Mesothelial cell of epicardium (in vitro differentiated cells): Measurements from ENCODE around the gene ZNF385A. TPM values are rescaled to one million over a fixed set of nuclear protein-coding genes. Genes with fewer than 3 reads are reported as not detected.

Experiments used
- DNase-seq, 2 experiments: peaks; one replicate each; pipeline ENCODE4 v3.0.0; 2021; ENCODE audit warnings: low spot score in 2 of 2; ENCODE audit not compliant: unreplicated experiment in 2 of 2
- H3K27ac Mint-ChIP-seq: 2 replicates; pipeline ENCODE4 v1.8.0; 2021; ENCODE audit warnings: mixed read lengths
- H3K27me3 Mint-ChIP-seq: 2 replicates; pipeline ENCODE4 v1.8.0; 2021; ENCODE audit warnings: low read depth, mixed read lengths
- H3K36me3 Mint-ChIP-seq: 2 replicates; pipeline ENCODE4 v1.8.0; 2021; ENCODE audit warnings: mixed read lengths
- H3K4me1 Mint-ChIP-seq: 2 replicates; pipeline ENCODE4 v1.8.0; 2021; ENCODE audit warnings: mixed read lengths
- H3K4me3 Mint-ChIP-seq: 2 replicates; pipeline ENCODE4 v1.8.0; 2021; ENCODE audit warnings: mild to moderate bottlenecking, moderate library complexity, mixed read lengths
- H3K9me3 Mint-ChIP-seq: 2 replicates; pipeline ENCODE4 v1.8.0; 2021; ENCODE audit warnings: mixed read lengths
- CTCF ChIP-seq: fragments of 200-600 bp; sonication (generic); IDR thresholded peaks from one replicate; pipeline ENCODE4 v1.5.0; 2021; ENCODE audit warnings: antibody characterized with exemption; ENCODE audit not compliant: unreplicated experiment
- total RNA-seq: library from RNA; stranded (reverse); gene quantifications from 3 replicates; pipeline ENCODE4 v1.2.1, GENCODE V29; 2021

The ZNF385A gene
- total RNA-seq, 1 donor from 2014 or later, result 35.4 TPM

DNA sequence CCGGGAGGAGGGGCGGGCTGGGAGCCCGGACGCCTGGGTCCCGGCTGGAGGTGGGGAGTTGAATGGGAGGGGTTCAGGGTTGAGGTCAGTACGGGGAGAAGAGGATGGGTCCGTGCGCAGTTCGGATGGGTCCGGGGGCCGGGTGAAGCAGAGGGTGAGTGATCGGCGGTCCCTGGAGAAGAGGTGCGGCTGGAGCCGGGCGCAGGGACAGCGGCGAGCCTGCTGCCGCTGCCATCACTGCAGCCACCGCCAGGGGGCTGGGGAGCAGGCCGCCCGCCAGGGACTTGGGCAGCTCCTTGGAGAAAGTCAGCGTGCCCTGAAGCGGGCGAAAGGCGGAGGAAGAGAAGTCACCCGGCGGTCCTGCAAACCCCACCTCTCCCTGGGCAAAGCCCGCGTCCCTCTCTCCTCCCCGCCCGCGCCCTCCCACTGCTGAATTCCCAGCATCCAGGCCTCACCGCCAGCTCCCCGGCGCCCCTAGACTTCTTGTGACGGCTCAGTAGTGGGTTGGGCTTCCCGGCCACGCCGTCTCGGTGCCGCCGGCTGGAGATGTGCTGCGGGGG, 14.3 kb downstream of the ZNF385A start:
- peak overlapping the region; percentile 60 for H3K4me3 Mint-ChIP-seq
- peaks cover 7% of the 10 kb centered on the region for H3K36me3 Mint-ChIP-seq
- H3K4me1 Mint-ChIP-seq, result peaks cover 50% of the 10 kb centered on the region
- peak; percentile 66 to 83 for DNase-seq
- H3K27ac Mint-ChIP-seq, result no peak overlapping the region
- no peaks in the 10 kb centered on the region for H3K9me3 Mint-ChIP-seq
- peak; percentile 94 for TF ChIP-seq CTCF
- H3K27me3 Mint-ChIP-seq, result no peaks in the 10 kb centered on the region

DNA sequence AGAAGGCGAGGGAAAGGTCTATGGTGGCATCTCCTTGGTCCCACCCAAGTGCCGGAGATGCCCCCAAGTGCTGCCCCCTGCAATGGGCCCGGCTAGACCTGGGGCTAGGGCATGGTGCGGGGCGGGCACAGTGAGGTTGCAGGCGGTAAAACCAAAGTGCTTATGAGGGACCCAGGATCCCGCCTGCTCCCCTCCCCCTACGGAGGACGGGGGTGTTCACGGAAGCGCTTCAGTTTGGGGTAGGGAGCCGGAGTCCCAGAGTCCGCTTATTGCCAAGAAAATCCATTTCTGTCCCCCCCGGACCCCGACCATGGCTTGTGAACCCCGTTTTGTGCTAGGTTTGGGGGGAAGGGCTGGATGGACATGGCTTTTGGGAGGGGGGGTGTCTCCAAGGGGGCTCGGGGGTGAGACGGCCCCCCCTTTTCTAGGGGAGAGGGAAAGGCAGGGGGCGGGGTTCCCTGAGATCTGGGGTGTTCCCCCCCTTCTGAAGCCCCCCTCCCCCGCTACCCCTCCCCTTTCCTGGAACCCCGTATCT, 14.9 kb downstream of the ZNF385A start:
- H3K4me1 Mint-ChIP-seq, result peaks cover 50% of the 10 kb centered on the region
- H3K36me3 Mint-ChIP-seq, result peaks cover 7% of the 10 kb centered on the region
- H3K27ac Mint-ChIP-seq, result peak overlapping the region; percentile 77
- H3K27me3 Mint-ChIP-seq, result no peaks in the 10 kb centered on the region
- peak overlapping the region; percentile 57 for H3K4me3 Mint-ChIP-seq
- no peaks in the 10 kb centered on the region for H3K9me3 Mint-ChIP-seq
- no peak for DNase-seq
- TF ChIP-seq CTCF, result no peak

- peak; percentile 82 for TF ChIP-seq CTCF
- H3K4me1 Mint-ChIP-seq, result peaks cover 50% of the 10 kb centered on the region
These were observed 15.6 kb downstream of the ZNF385A start for GRCh38 chr12:54368709-54369596.

DNA sequence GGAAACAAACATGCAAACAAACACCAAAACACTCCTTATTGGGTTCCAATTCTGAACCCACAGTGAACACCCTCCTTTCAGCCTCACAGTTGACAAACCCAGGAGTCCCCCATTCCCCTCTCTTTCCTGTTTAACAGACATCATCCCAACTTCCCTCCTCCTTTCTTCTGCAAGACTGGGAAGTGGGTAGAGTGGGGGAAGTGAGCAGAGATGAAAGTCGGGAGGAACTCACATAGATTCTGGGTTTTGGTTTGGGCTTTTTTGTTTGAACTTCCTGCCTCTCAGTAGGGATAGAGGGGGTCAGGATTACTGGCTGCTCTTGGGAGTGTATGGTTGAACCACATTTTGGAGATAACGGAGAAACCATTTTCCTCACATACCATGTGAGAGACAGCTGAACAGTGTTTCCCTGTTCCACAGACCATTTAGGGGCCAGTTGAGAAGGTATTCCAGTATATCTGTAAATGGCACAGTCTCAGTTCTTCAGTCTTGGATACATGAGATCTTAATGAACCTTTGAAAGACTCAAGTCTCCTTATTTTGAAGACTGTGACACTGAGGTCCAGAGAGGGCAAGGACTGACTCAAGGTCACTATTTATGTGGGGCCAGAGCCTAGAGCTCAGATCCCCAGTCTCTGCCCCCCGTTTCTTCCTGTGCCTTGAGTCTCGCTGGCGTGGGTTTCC, 16.4 kb downstream of the ZNF385A start:
- Mint-ChIP-seq H3K27me3 (no peaks in the 10 kb centered on the region), H3K27ac (peak overlapping the region; percentile 77), H3K36me3 (peaks cover 2% of the 10 kb centered on the region), H3K4me3 (no peak overlapping the region), H3K9me3 (no peaks in the 10 kb centered on the region), H3K4me1 (peaks cover 50% of the 10 kb centered on the region)
- DNase-seq, result no peak
- no peak for TF ChIP-seq CTCF

More at GRCh38 chr12:54368709-54369596, 15.6 kb downstream of the ZNF385A start:
- DNase-seq, result peak; percentile 83 to 93
- peaks cover 7% of the 10 kb centered on the region for H3K36me3 Mint-ChIP-seq
- no peaks in the 10 kb centered on the region for H3K9me3 Mint-ChIP-seq
- peak overlapping the region; percentile 77 for H3K27ac Mint-ChIP-seq
- no peaks in the 10 kb centered on the region for H3K27me3 Mint-ChIP-seq
- H3K4me3 Mint-ChIP-seq, result peak overlapping the region; percentile 57

DNA sequence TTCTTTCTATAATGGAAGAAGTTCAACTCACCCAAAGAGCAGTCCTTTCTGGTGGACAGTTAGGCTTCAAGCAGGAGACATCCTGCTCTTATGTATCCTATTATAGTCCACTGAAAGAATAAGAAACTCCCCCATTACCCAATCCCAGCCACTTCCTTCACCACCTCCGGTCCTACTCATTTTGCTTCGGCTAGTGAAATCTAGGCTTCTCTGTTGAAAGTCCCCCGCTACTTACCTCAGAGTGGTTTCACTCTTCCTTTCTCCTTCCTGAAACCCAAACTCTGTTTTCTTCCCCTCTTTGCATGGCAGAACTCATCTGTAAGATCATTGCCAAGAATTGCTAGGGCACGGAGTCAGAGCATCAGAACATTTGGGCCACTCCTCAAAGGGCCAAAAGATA, 20.1 kb downstream of the ZNF385A start, which contains the start of gene GPR84:
Gene GPR84, minus strand, starts transcription at position 74 of the 400 bp plus-strand sequence. CDS start 635 bp downstream, outside the sequence.
- TF ChIP-seq CTCF, result no peak
- no peak for DNase-seq
- Mint-ChIP-seq H3K9me3 (no peaks in the 10 kb centered on the region), H3K27ac (no peak within 1 kb of the TSS), H3K36me3 (no peaks in the 10 kb centered on the region), H3K4me3 (no peak within 1 kb of the TSS), H3K4me1 (peaks cover 36% of the 10 kb centered on the region), H3K27me3 (no peaks in the 10 kb centered on the region)
